ENCODE results near the gene ABCG2.

GRCh38 chr4:88098993-88099752, 59.3 kb downstream of the ABCG2 start:
- TF ChIP-seq EZH2 (IDR thresholded peaks at IDR 0.05; ENCODE audit: low read depth) (no peak), CTCF (conservative IDR thresholded peaks at IDR 0.05) (no peak)

All from PC-9 (cell line).